ENCODE data around the gene PIK3R6. TPM values are rescaled to one million over a fixed set of nuclear protein-coding genes. Genes with fewer than 3 reads are reported as not detected.

The PIK3R6 gene
- total RNA-seq, 4 donors from 2014 or later = 0.59 to 4.8 (median 1.7) TPM

- TF ChIP-seq POLR2A (IDR thresholded peaks at IDR 0.05) (no peak), EP300 (IDR thresholded peaks at IDR 0.05) (no peak)
- TF ChIP-seq, protein P1, sequence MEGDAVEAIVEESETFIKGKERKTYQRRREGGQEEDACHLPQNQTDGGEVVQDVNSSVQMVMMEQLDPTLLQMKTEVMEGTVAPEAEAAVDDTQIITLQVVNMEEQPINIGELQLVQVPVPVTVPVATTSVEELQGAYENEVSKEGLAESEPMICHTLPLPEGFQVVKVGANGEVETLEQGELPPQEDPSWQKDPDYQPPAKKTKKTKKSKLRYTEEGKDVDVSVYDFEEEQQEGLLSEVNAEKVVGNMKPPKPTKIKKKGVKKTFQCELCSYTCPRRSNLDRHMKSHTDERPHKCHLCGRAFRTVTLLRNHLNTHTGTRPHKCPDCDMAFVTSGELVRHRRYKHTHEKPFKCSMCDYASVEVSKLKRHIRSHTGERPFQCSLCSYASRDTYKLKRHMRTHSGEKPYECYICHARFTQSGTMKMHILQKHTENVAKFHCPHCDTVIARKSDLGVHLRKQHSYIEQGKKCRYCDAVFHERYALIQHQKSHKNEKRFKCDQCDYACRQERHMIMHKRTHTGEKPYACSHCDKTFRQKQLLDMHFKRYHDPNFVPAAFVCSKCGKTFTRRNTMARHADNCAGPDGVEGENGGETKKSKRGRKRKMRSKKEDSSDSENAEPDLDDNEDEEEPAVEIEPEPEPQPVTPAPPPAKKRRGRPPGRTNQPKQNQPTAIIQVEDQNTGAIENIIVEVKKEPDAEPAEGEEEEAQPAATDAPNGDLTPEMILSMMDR (IDR thresholded peaks at IDR 0.05) = no peak
- 78 to 83% methylated on average over 13 of the region's 13 CpGs for WGBS, 2 donors
- DNase-seq (ENCODE audit: low spot score in 2 of 2) = no peak
- Histone ChIP-seq H3K9me3 (no peaks in the 10 kb centered on the region), H3K4me1 (peaks cover 0 to 14% (median 0%) of the 10 kb centered on the region in 4 donors), H3K27me3 (peaks cover 0 to 11% of the 10 kb centered on the region in 2 donors), H3K36me3 (no peaks in the 10 kb centered on the region), H3K4me3 (no peak overlapping the region), H3K27ac (no peak overlapping the region)
Measured at GRCh38 chr17:8870406-8871040, 3.0 kb upstream of the PIK3R6 start.

DNA sequence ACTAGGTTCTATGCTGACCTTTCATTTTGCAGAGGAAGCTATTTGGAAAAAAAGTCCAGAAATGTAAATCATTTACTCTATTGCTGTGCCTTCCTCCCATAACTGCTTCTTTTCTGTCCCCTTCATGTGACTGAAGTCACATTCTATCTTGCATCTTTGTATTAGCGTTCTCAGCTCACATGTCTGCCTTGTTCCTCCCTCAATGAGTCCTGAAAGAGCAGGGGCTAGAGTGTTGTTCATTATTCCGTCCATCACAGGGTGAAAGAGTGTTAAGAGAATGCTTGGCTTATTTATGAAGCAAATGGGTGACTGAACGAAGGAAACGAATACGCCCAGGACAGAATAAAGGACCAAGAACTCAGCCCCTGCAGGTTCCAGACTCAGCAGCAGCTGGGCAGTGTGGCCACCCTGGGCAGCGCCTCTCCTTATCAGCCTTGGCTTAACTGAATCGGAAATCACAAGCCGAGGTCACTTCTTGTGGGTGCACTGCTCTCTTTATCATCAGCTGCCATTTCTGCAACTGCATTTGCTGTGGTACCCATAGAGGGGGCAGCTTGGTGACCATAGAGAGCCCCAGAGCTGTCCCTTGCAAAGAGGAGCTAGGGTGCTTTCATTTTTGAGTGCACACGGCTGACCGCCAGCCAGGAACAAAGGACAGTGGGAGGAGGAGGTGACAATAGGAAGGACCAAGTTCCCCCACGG lies 1.8 kb upstream of the PIK3R6 start:
- no peak for DNase-seq (ENCODE audit: low spot score in 2 of 2)
- WGBS, 2 donors = 64 to 65% methylated on average over 11 of the region's 11 CpGs
- H3K4me1 ChIP-seq = peaks cover 0 to 11% (median 0%) of the 10 kb centered on the region in 4 donors
- TF ChIP-seq POLR2A (IDR thresholded peaks at IDR 0.05) = no peak
- TF ChIP-seq, protein P1 (IDR thresholded peaks at IDR 0.05) = no peak
- TF ChIP-seq EP300 (IDR thresholded peaks at IDR 0.05) = no peak
- peaks cover 0 to 10% of the 10 kb centered on the region in 2 donors for H3K27me3 ChIP-seq
- no peak overlapping the region for H3K27ac ChIP-seq
- no peaks in the 10 kb centered on the region for H3K36me3 ChIP-seq
- H3K4me3 ChIP-seq = no peak overlapping the region
- no peaks in the 10 kb centered on the region for H3K9me3 ChIP-seq

DNA sequence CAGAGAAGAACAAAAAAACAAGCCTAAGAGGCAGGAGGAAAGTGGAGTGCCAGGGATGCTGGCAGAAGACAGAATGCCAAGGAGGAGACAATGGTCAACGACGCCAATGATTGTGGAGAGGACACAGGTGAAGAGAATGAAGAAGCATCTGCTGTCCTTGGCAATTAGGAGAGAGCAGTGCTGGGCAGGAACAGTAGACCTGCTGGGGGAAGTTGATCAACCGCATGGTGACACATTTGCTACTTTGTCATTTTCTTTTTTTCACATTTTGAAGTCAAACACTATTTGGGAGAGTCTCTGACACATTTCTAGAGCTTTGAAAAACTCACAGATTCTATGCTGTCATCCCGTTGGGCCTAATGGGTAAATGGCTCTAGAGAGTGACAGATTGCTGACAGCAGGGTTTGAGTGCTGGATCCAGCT lies 1.1 kb upstream of the PIK3R6 start:
- Histone ChIP-seq H3K27me3 (peaks cover 0 to 3% of the 10 kb centered on the region in 2 donors), H3K4me3 (no peak overlapping the region), H3K36me3 (no peaks in the 10 kb centered on the region), H3K4me1 (peaks cover 0 to 5% (median 0%) of the 10 kb centered on the region in 4 donors), H3K27ac (no peak overlapping the region), H3K9me3 (peaks cover 0 to 6% (median 0%) of the 10 kb centered on the region in 4 donors)
- 80 to 83% methylated on average over 4 of the region's 4 CpGs for WGBS, 2 donors
- DNase-seq (ENCODE audit: low spot score in 2 of 2) = no peak
- TF ChIP-seq, protein P1 (IDR thresholded peaks at IDR 0.05) = no peak
- TF ChIP-seq POLR2A (IDR thresholded peaks at IDR 0.05) (no peak), EP300 (IDR thresholded peaks at IDR 0.05) (no peak)

DNA sequence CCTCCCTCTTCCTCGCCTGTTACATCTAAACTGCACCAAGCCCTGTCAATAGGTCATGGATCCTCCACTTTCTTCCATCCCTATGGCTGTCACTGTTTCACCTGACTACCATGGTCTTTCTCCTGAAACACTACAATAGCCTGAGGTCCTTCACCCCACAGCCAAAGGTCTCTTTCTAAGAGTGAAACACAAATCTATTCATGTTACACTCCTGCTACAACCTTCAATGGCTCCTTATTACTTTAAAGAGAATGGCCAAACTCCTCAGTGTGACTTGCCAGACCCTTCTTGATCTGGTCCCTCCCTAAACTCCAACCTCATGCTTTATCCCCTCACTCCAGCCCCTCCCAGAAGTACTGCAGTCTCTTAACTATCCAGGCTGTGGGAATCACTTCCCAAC lies 618 bp upstream of the PIK3R6 start:
- Histone ChIP-seq H3K36me3 (no peaks in the 10 kb centered on the region), H3K27ac (no peak overlapping the region), H3K4me3 (no peak overlapping the region), H3K9me3 (peaks cover 0 to 7% (median 0%) of the 10 kb centered on the region in 4 donors), H3K4me1 (peaks cover 0 to under 1% (median 0%) of the 10 kb centered on the region in 4 donors), H3K27me3 (no peaks in the 10 kb centered on the region)
- DNase-seq (ENCODE audit: low spot score in 2 of 2) = no peak
- TF ChIP-seq, protein P1 (IDR thresholded peaks at IDR 0.05) = no peak
- no peak for TF ChIP-seq POLR2A (IDR thresholded peaks at IDR 0.05)
- TF ChIP-seq EP300 (IDR thresholded peaks at IDR 0.05) = no peak
- WGBS, 2 donors = 94 to 100% methylated on average over 1 of the region's 1 CpG

GRCh38 chr17:8865811-8866210 lies 1.7 kb downstream of the PIK3R6 start:
- WGBS, 2 donors = 89 to 91% methylated on average over 7 of the region's 7 CpGs
- no peak overlapping the region for H3K27ac ChIP-seq
- H3K4me1 ChIP-seq = no peaks in the 10 kb centered on the region
- H3K36me3 ChIP-seq = no peaks in the 10 kb centered on the region
- H3K9me3 ChIP-seq = peaks cover 0 to 7% (median 0%) of the 10 kb centered on the region in 4 donors
- no peak for DNase-seq (ENCODE audit: low spot score in 2 of 2)
- no peak overlapping the region for H3K4me3 ChIP-seq
- TF ChIP-seq, protein P1 (IDR thresholded peaks at IDR 0.05) = no peak
- no peak for TF ChIP-seq EP300 (IDR thresholded peaks at IDR 0.05)
- no peak for TF ChIP-seq POLR2A (IDR thresholded peaks at IDR 0.05)
- H3K27me3 ChIP-seq = no peaks in the 10 kb centered on the region
